GM12873 (cell line): ENCODE data around the gene TTC39A.

ENCODE experiments used
- CTCF ChIP-seq: IDR thresholded peaks from 2 replicates; pipeline ENCODE4 v1.5.1; 2012; ENCODE audit warnings: low read depth, mild to moderate bottlenecking, moderate library complexity, low read length, control low read depth; ENCODE audit not compliant: insufficient read depth; ENCODE audit errors: missing control alignments

TTC39A gene

GRCh38 chr1:51326839-51327238 lies 3.5 kb downstream of the TTC39A start:
- no peak for TF ChIP-seq CTCF

GRCh38 chr1:51325878-51326755 lies 4.2 kb downstream of the TTC39A start:
- TF ChIP-seq CTCF, result no peak

- no peak for TF ChIP-seq CTCF
Observed at GRCh38 chr1:51325391-51325790, 5.0 kb downstream of the TTC39A start.

- no peak for TF ChIP-seq CTCF
Observed at GRCh38 chr1:51324251-51325010, 5.9 kb downstream of the TTC39A start.

GRCh38 chr1:51323778-51324177 lies 6.6 kb downstream of the TTC39A start:
- TF ChIP-seq CTCF, result no peak

- TF ChIP-seq CTCF, result no peak
Observed at GRCh38 chr1:51322417-51323101, 7.8 kb downstream of the TTC39A start.

- no peak for TF ChIP-seq CTCF
Observed at GRCh38 chr1:51321924-51322280, 8.5 kb downstream of the TTC39A start.
